SK-N-MC (cell line): ENCODE measurements around the gene AOC3.
"Not testable (repeated sequence)": the region's sequence is repeated elsewhere in the genome, so short reads cannot be mapped to it uniquely, and the experiment has no call there.

Experiments
- EZH2 ChIP-seq: fragments of 200-600 bp; sonication (generic); IDR thresholded peaks from one replicate; pipeline ENCODE4 v1.6.1; 2017; ENCODE audit warnings: antibody characterized with exemption
- FOXP2 ChIP-seq: optimal IDR thresholded peaks from 2 replicates; pipeline ENCODE3; 2011; ENCODE audit warnings: mild to moderate bottlenecking, moderate library complexity; ENCODE audit not compliant: insufficient read depth; ENCODE audit errors: extremely low read length, control extremely low read depth
- POLR2AphosphoS5 ChIP-seq: IDR thresholded peaks from 2 replicates; pipeline ENCODE4 v1.6.1; 2012; ENCODE audit warnings: mild to moderate bottlenecking, low read depth, low read length, borderline replicate concordance

- not testable (repeated sequence) for TF ChIP-seq POLR2AphosphoS5, EZH2, FOXP2
Observed at GRCh38 chr17:42856093-42856492, 5.1 kb downstream of the AOC3 start.
